ENCODE data around the gene FARSB.

DNA sequence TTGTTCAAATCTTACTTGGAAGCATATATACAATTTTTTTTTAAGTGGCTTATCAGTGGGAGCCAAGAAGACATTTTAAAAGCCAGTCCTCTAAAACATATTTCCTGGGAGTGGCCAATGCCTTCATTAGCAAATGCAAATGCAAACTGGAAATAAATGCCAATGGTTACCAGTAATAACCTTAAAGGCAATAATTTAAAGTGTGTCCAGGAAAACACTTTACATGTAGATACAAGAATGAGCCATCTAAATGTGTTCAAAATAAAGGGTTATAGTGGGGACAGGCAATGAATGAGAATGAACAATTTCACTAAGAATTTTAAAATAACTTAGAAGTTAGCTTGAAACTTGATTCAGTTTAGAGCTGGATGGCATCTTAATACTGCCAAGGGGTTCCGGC lies 64.2 kb downstream of the FARSB start:
- TF ChIP-seq, protein P1, sequence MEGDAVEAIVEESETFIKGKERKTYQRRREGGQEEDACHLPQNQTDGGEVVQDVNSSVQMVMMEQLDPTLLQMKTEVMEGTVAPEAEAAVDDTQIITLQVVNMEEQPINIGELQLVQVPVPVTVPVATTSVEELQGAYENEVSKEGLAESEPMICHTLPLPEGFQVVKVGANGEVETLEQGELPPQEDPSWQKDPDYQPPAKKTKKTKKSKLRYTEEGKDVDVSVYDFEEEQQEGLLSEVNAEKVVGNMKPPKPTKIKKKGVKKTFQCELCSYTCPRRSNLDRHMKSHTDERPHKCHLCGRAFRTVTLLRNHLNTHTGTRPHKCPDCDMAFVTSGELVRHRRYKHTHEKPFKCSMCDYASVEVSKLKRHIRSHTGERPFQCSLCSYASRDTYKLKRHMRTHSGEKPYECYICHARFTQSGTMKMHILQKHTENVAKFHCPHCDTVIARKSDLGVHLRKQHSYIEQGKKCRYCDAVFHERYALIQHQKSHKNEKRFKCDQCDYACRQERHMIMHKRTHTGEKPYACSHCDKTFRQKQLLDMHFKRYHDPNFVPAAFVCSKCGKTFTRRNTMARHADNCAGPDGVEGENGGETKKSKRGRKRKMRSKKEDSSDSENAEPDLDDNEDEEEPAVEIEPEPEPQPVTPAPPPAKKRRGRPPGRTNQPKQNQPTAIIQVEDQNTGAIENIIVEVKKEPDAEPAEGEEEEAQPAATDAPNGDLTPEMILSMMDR (IDR thresholded peaks at IDR 0.05): no peak
- TF ChIP-seq POLR2A (IDR thresholded peaks at IDR 0.05): no peak

Measured in body of pancreas (tissue), 4 donors.